NCI-H446 (cell line): ENCODE measurements around the gene DCTN2.
"Not testable (repeated sequence)": the region's sequence is repeated elsewhere in the genome, so short reads cannot be mapped to it uniquely, and the experiment has no call there.

Experiments
- DNase-seq, 2 experiments: peaks; one replicate each; lab custom pipeline; 2025; lab: John Stamatoyannopoulos, UW

Gene DCTN2

GRCh38 chr12:57527184-57527583 is 19.8 kb downstream of the DCTN2 start:
- DNase-seq, result no peak

- DNase-seq, result no peak
Measured at GRCh38 chr12:57526477-57527126, 20.4 kb downstream of the DCTN2 start.

GRCh38 chr12:57525615-57526383 is 21.2 kb downstream of the DCTN2 start:
- no peak for DNase-seq

GRCh38 chr12:57524814-57525614 is 22.0 kb downstream of the DCTN2 start:
- DNase-seq, result no peak

GRCh38 chr12:57523706-57524614 is 23.0 kb downstream of the DCTN2 start:
- no peak for DNase-seq

GRCh38 chr12:57522887-57523705 is 23.9 kb downstream of the DCTN2 start:
- DNase-seq, result no peak

- DNase-seq, result peak; percentile 60 to 88
Measured at GRCh38 chr12:57522011-57522886, 24.7 kb downstream of the DCTN2 start, which contains the start of gene MBD6. Gene MBD6 (plus strand): TSS chr12:57522824. CDS start chr12:57524304, 1,480 bp downstream.

- DNase-seq, result peak in 1 of 2 experiments; percentile 48
Measured at GRCh38 chr12:57521525-57522010, 25.4 kb downstream of the DCTN2 start.

- DNase-seq, result peak; percentile 96 to 99
Measured at GRCh38 chr12:57520053-57520818, 26.8 kb downstream of the DCTN2 start, which contains the start of gene DDIT3. Gene DDIT3 (minus strand): TSS chr12:57520514. CDS start chr12:57517406, 3,108 bp downstream.

- peak in 1 of 2 experiments; percentile 39 for DNase-seq
Measured at GRCh38 chr12:57519796-57520052, 27.3 kb downstream of the DCTN2 start.

GRCh38 chr12:57518920-57519795 is 27.8 kb downstream of the DCTN2 start:
- no peak for DNase-seq

- DNase-seq, result no peak
Measured at GRCh38 chr12:57518176-57518919, 28.6 kb downstream of the DCTN2 start.

GRCh38 chr12:57517718-57518117 is 29.3 kb downstream of the DCTN2 start:
- DNase-seq, result not testable (repeated sequence)

- no peak for DNase-seq
Measured at GRCh38 chr12:57517187-57517586, 29.8 kb downstream of the DCTN2 start.

GRCh38 chr12:57516617-57517153 is 30.3 kb downstream of the DCTN2 start:
- DNase-seq, result no peak

- DNase-seq, result no peak
Measured at GRCh38 chr12:57515934-57516541, 31.0 kb downstream of the DCTN2 start.
